ENCODE measurements around the gene CFLAR. TPM values are rescaled to one million over a fixed set of nuclear protein-coding genes. Genes with fewer than 3 reads are reported as not detected.
A peak's percentile ranks its signal among the peaks of the same experiment; 100 is the strongest.

CFLAR gene
- total and polyA plus RNA-seq, 9 of the 15 experiments (the other 6 are each of a cell fraction or from before 2014, with no cell fraction given): 27.5 to 102 (median 54.0) TPM

DNA sequence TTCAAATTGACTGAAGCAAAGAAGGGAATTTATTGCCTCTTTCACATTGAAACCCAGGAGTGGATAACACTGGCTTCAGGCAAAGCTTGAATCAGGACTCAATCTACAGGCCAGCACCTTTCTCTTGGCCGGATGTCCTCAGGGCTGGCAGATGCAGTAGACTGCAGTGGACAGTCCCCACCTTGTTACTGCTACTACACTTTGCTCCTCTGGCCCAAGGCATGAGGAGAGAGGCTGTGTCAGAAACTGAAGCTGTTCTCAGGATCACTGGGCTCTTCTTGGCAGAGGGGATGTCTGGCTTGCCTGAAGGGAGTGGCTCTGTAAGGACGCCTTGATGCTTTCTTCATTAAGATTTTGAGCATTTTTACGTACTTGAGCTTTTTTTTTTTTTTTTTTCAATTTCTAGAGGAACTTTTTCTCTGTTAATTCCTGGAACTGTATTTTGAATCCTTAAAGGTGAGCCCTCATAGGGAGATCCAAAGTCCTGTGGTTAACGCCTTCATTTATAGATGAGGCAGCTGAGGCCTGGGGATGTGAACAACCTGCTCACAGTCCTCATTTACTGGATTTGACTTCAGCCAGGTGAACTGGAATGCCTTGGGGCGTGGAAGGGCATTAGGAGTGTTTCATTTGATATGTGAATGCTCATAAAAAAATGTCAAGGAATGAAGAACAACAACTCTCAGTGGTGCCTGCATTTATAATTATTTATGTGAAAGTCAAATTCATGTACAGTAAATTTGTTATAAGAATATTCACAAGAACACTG, 103.5 kb downstream of the CFLAR start (continued):
- TF ChIP-seq TEAD1 (CRISPR knock-in tag; IDR thresholded peaks at IDR 0.05): no peak

DNA sequence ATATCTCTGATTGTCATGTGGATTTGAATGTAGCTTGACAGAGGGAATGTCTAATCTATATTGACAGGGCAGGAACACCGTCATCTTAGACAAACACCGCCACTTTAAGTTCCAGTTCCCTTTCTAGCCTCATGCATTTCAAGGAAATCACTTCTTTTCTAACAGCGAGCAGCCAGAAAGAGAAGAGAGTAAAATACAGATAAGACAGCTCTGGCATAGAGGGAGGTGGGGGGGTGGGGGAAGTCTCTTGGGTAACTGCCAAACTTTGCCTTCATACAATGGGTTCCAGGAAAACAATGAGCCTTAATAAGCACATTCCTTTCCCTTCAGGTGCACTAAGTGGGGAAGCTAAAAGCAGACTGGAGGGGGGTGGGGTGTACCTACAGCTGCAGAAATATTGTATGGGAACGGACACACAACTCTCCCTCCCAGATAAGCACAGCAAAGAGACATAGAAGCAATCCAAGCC, 104.2 kb downstream of the CFLAR start:
- intact Hi-C loops (cut with micrococcal nuclease) (no loop called here), in situ Hi-C loops (cut with MboI) (loop anchor here (25.0 kb wide), 1 partner anchor 1258 kb away; the partner anchor contains the start of genes MAIP1 and TYW5)
- Histone ChIP-seq H3K79me2 (ENCODE audit: control insufficient read depth, insufficient read depth, low read length) (no peaks in the 10 kb centered on the region), H2AFZ (ENCODE audit: low read depth, low read length) (no peak overlapping the region), H3K9me3 (replicated peaks; ENCODE audit: control insufficient read depth, insufficient read depth, low read depth, low read length) (no peaks in the 10 kb centered on the region), H3K4me3 (no peak overlapping the region), H3K4me2 (ENCODE audit: insufficient read depth, low read length) (no peak overlapping the region), H3K9me1 (ENCODE audit: control insufficient read depth, insufficient read depth, low read length) (no peaks in the 10 kb centered on the region), H3K4me1 (replicated peaks in 1 of 2; ENCODE audit: control insufficient read depth in 2 of 2, insufficient read depth in 2 of 2, low read length in 2 of 2) (peaks cover 17 to 23% of the 10 kb centered on the region in 2 experiments; a peak in 4 of 5 replicates), H3K36me3 (ENCODE audit: control insufficient read depth, insufficient read depth, low read length) (peaks cover 28% of the 10 kb centered on the region; the same call in 2 of the 3 replicates), H4K20me1 (replicated peaks; ENCODE audit: control insufficient read depth, insufficient read depth, low read length) (no peaks in the 10 kb centered on the region), H3K27ac (ENCODE audit: extremely low read depth, low read depth, low read length) (peak overlapping the region; percentile 29; the same call in 1 of the 3 replicates), H3K9ac (ENCODE audit: insufficient read depth in 1 of 2, low read depth in 2 of 2, low read length in 2 of 2) (no peak overlapping the region), H3K27me3 (ENCODE audit: control insufficient read depth in 2 of 2, insufficient read depth in 2 of 2, low read length in 2 of 2) (no peaks in the 10 kb centered on the region)
- ATAC-seq: peak; percentile 76
- CTCF ChIA-PET (ENCODE audit: low intra/inter-chr PET ratio): no interaction called here
- FAIRE-seq: peak; percentile 86
- POLR2A ChIA-PET: interaction anchor here (0.6 to 3.9 kb wide), 6 partner anchors 9 to 841 kb away, joined by 3 to 24 read pairs (median 4); partner anchors contain the start of gene CASP10
- WGBS (ENCODE audit: insufficient coverage, low coverage, missing lambda C conversion rate): 0% methylated on average over 3 of the region's 4 CpGs
- peak; percentile 27 to 87 (median 48) for DNase-seq (ENCODE audit: extremely low read depth in 1 of 4, low spot score in 3 of 4)
- no TSS peak for BruUV-seq (replicated peaks)
- TF ChIP-seq PML (IDR thresholded peaks at IDR 0.05; ENCODE audit: low read length) (no peak), TFAM (CRISPR knock-in tag; conservative IDR thresholded peaks at IDR 0.05) (no peak), CREM (IDR thresholded peaks at IDR 0.05; ENCODE audit: low read depth) (peak; percentile 40; the same call in 1 of the 2 replicates), ZNF175 (CRISPR knock-in tag; IDR thresholded peaks at IDR 0.05; ENCODE audit: low read depth) (no peak), STAT5B (CRISPR knock-in tag; IDR thresholded peaks at IDR 0.05) (no peak), HMGN3 (IDR thresholded peaks at IDR 0.05; ENCODE audit: borderline replicate concordance, extremely low read depth, insufficient read length, low read depth, low read length) (no peak)
- TF ChIP-seq, protein P1, sequence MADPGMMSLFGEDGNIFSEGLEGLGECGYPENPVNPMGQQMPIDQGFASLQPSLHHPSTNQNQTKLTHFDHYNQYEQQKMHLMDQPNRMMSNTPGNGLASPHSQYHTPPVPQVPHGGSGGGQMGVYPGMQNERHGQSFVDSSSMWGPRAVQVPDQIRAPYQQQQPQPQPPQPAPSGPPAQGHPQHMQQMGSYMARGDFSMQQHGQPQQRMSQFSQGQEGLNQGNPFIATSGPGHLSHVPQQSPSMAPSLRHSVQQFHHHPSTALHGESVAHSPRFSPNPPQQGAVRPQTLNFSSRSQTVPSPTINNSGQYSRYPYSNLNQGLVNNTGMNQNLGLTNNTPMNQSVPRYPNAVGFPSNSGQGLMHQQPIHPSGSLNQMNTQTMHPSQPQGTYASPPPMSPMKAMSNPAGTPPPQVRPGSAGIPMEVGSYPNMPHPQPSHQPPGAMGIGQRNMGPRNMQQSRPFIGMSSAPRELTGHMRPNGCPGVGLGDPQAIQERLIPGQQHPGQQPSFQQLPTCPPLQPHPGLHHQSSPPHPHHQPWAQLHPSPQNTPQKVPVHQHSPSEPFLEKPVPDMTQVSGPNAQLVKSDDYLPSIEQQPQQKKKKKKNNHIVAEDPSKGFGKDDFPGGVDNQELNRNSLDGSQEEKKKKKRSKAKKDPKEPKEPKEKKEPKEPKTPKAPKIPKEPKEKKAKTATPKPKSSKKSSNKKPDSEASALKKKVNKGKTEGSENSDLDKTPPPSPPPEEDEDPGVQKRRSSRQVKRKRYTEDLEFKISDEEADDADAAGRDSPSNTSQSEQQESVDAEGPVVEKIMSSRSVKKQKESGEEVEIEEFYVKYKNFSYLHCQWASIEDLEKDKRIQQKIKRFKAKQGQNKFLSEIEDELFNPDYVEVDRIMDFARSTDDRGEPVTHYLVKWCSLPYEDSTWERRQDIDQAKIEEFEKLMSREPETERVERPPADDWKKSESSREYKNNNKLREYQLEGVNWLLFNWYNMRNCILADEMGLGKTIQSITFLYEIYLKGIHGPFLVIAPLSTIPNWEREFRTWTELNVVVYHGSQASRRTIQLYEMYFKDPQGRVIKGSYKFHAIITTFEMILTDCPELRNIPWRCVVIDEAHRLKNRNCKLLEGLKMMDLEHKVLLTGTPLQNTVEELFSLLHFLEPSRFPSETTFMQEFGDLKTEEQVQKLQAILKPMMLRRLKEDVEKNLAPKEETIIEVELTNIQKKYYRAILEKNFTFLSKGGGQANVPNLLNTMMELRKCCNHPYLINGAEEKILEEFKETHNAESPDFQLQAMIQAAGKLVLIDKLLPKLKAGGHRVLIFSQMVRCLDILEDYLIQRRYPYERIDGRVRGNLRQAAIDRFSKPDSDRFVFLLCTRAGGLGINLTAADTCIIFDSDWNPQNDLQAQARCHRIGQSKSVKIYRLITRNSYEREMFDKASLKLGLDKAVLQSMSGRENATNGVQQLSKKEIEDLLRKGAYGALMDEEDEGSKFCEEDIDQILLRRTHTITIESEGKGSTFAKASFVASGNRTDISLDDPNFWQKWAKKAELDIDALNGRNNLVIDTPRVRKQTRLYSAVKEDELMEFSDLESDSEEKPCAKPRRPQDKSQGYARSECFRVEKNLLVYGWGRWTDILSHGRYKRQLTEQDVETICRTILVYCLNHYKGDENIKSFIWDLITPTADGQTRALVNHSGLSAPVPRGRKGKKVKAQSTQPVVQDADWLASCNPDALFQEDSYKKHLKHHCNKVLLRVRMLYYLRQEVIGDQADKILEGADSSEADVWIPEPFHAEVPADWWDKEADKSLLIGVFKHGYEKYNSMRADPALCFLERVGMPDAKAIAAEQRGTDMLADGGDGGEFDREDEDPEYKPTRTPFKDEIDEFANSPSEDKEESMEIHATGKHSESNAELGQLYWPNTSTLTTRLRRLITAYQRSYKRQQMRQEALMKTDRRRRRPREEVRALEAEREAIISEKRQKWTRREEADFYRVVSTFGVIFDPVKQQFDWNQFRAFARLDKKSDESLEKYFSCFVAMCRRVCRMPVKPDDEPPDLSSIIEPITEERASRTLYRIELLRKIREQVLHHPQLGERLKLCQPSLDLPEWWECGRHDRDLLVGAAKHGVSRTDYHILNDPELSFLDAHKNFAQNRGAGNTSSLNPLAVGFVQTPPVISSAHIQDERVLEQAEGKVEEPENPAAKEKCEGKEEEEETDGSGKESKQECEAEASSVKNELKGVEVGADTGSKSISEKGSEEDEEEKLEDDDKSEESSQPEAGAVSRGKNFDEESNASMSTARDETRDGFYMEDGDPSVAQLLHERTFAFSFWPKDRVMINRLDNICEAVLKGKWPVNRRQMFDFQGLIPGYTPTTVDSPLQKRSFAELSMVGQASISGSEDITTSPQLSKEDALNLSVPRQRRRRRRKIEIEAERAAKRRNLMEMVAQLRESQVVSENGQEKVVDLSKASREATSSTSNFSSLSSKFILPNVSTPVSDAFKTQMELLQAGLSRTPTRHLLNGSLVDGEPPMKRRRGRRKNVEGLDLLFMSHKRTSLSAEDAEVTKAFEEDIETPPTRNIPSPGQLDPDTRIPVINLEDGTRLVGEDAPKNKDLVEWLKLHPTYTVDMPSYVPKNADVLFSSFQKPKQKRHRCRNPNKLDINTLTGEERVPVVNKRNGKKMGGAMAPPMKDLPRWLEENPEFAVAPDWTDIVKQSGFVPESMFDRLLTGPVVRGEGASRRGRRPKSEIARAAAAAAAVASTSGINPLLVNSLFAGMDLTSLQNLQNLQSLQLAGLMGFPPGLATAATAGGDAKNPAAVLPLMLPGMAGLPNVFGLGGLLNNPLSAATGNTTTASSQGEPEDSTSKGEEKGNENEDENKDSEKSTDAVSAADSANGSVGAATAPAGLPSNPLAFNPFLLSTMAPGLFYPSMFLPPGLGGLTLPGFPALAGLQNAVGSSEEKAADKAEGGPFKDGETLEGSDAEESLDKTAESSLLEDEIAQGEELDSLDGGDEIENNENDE (IDR thresholded peaks at IDR 0.05; ENCODE audit: low read depth, low read length): no peak

Measured in K562 (cell line).